Measurements from ENCODE around the gene DYNLT1.

Gene DYNLT1

DNA sequence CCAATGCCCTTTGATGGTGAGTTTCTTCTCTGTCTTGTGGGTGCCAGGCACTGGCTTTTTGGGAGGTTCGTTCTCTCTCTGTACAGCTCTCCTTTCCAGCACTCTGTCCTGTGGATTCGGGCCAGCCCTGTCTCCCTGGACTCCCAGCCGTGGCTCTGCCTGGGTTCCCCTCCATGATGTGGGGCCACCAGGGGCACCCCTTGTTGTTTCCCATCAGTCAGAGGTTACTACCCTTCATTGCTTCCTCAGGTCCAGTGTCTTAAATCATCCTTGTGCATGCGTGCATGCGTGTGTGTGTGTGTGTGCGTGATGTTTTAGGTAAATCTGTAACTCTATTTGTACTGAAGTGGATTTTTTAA lies 40.5 kb downstream of the DYNLT1 start:
- DNase-seq (ENCODE audit: extremely low read depth in 1 of 2, low read depth in 1 of 2), result no peak

DNA sequence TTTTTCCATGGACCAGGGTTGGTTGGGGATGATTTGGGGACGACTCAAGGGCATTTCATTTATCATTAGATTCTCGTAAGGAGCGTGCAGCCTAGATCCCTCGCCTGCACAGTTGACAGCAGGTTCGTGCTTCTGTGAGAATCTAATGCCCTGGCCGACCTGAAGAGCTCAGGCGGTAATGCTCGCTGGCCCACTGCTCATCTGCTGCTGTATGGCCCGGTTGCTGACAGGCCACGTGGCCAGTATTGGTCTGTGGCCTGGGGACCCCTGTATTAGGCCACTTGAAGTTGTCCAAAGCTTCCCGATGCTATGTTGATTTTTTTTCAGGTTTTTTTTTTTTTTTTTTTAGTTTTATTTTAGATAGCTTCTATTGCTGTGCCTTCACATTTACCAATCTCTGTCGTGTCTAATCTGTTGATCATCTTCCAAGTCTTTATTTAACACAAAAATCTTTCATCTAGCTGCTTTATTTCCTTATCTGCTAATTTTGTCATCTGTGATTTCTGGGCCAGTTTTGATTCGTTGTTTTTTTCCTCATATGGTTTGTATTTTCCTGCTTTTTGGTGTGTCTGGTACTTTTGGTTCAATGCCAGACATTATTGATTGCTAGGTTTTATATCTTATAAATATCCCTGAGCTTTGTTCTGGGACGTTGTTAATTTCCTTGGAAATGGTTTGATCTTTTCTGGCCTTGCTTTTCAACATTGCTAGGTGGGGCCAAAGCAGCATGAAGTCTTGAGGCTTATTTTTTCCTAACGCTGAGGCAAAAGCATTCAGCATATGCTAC lies 41.1 kb downstream of the DYNLT1 start:
- no peak for DNase-seq (ENCODE audit: extremely low read depth in 1 of 2, low read depth in 1 of 2)

DNA sequence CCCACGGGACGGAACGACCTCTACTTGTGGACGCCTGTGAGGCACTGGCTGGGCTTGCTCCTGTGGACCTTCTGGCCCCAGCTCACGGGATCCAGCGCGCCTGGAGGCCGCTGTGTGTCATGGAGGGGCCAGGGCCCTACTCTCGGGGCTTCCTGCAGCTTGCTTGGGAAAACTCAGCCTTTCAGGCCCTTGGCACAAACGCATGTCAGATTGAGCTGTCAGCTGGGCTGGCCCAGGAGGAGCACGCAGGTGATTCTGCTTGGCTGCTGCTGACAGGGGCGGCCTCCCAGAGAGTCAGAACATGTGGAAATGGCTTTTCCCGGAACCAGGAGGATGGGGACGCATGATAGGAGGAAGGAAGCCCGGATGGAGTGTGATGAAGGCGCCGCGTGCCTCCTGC lies 44.9 kb downstream of the DYNLT1 start:
- no peak for DNase-seq (ENCODE audit: extremely low read depth in 1 of 2, low read depth in 1 of 2)

DNA sequence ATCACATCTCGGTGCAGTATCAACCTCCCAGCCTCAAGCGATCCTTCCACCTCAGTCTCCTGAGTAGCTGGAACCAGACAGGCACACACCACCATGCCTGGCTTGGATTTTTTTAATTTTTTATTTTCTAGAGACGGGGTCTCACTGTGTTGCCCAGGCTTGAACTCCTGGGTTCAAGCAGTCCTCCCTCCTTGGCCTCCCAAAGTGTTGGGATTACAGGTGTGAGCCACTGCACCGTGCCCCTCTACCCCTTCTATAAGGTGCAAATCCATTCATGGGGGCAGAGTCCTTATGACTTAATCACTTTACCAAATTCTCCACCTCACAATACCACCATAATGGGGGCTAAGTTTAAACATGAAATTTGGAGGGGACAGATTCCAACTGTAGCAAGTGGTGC lies 47.0 kb downstream of the DYNLT1 start:
- DNase-seq (ENCODE audit: extremely low read depth in 1 of 2, low read depth in 1 of 2), result no peak

DNA sequence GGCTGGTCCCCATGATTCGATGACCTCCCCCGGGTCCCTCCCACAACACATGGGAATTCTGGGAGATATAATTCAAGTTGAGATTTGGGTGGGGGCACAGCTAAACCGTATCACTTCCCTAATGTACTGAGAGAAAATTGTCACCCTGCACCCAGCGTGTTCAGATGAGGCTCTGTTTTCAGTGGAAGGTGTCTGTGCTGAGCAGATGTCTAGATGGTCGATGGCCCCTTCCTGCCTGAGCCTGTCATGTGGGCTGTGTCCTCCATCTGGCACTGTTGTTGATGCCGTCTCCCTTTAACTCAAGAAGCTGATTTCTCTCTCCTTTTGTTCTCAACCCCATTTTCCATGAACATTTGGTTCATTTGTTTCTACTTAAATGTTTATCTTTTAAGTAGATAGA lies 47.7 kb downstream of the DYNLT1 start:
- DNase-seq (ENCODE audit: extremely low read depth in 1 of 2, low read depth in 1 of 2), result no peak

DNA sequence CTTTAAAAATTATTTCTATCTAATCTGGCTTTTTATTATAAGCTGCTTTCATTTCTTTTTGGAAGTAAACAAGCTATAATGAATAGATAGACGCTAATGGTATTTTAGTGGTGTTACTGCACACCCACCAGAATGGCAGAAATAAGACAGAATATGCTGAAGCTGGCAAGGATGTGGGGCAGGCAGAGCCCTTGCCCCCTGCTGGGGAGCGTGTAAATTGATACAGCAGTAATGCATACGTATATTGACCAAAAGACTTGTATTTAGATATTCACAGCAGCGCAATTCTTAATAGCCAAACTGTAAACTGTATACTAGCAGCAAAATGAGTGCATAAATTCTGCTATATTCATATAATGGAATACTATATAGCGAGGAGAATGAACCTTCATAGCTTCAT lies 49.3 kb downstream of the DYNLT1 start:
- DNase-seq (ENCODE audit: extremely low read depth in 1 of 2, low read depth in 1 of 2), result no peak

DNA sequence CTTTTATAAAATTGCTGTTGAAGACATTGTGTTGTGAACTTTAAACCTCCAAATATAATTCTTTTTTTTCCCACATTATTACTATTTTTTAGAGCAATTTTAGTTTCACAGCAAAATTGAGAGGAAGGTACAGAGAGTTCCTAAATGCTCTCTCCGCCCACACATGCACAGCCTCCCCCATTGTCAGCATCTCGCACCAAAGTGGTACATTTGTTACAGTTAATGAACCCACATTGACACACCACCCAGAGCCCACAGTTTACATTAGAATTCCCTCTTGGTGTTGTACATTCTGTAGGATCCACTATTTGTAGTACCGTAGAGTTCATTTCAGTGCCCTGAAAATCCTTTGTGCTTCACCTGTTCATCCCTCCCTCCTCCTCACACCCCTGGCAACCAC lies 50.9 kb downstream of the DYNLT1 start:
- DNase-seq (ENCODE audit: extremely low read depth in 1 of 2, low read depth in 1 of 2), result no peak

DNA sequence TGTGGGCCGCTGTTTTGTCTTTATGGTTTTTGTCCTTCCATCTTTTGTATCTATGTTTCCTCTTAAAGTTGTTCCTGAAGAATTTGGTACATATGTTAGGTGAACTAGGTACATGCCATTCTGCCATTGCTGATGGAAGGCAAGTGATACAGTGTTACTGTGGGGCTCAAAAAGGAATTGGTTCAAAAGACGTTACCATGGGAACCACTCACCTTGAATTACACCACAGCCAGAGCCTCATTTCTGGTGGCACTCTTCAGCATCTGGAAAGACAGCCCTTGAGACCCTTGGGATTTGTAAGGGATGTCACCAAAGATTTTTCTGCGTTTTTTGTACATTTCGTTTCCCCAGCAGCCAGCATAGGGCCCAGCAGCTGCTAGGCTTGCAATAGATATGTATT lies 52.7 kb downstream of the DYNLT1 start:
- no peak for DNase-seq (ENCODE audit: extremely low read depth in 1 of 2, low read depth in 1 of 2)

DNA sequence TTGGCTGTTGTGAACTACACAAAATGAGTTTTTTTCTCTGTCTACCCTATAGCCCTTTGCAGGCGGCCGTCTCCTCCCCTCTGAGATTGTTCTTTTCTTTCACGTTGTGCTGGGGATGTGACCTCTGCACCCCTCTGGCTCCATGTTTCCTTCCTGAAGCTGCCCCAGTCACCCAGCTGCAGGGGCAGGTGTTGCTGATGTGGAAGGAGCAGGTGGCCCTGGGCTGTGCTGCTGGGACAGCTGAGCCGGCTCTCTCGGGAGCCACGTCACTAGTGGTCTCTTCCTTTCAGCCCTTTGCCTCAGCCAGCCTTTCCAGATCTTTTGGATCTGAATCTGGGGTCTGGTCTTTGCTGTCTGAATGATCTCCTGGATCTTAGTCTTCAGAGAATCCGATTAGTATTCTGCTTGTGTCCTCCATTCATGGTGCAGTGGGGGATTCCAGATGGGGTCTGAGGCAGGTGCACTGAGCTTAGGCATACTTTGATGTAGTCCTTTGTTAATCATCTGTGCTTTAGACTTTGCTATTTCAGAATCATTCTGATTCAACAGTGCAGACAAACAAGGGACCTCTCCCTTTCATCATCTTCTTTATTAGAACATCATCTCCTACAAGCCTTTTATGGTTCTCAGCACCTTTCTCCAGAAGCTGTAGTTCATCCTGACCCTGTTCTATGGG lies 53.3 kb downstream of the DYNLT1 start:
- DNase-seq (ENCODE audit: extremely low read depth in 1 of 2, low read depth in 1 of 2), result no peak

DNA sequence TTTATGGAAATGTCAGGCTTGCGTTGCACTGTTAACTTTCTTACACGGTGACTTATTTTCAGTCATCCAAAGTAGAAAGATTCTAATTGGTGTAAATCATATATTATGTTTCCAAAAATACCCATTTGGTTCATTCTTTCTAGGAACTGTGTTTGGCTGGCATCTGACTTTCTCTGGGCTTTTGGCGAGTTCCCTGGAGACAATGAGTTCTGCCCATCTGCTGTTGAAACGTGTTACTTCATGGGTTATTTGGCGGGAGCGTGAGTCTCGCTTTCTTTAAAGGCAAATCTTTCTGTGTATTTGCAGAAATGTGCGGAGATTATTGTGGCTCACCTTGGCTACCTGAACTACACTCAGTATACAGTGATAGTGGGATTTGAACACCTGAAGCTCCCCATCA lies 55.2 kb downstream of the DYNLT1 start:
- DNase-seq (ENCODE audit: extremely low read depth in 1 of 2, low read depth in 1 of 2), result no peak

DNA sequence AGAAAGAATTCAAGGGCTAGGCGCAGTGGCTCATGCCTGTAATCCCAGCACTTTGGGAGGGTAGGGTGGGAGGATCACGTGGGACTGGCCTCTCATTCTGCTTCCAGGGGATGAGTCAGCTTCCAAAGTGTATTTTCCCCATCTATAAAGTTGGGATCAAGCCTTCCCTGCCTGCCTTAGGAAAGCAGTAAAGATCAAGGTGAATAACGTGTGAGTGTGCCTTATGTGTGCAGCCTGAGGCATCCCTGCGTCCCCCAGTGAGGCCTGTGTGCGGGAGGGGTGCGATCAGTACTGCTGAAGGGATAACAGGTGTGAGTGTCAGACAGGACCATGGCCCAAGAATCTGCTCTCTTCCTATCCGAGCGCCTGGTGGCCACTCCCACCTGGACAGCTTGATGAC lies 57.9 kb downstream of the DYNLT1 start:
- no peak for DNase-seq (ENCODE audit: extremely low read depth in 1 of 2, low read depth in 1 of 2)
